Stimulated activated CD8-positive, alpha-beta memory T cell treated with anti-CD3 and anti-CD28 coated beads, Interleukin-12 subunit alpha, Interleukin-12 subunit beta, amount 100 ng/mL, for 24 hours (primary cell): ENCODE data around the gene RFX7.

Source experiments
- DNase-seq: peaks from one replicate; pipeline ENCODE4 v3.0.0-alpha.2; 2020; ENCODE audit errors: extremely low read depth

The RFX7 gene

GRCh38 chr15:56045068-56045748 is 198.5 kb downstream of the RFX7 start:
- no peak for DNase-seq

GRCh38 chr15:56042982-56043980 is 200.4 kb downstream of the RFX7 start:
- no peak for DNase-seq

GRCh38 chr15:56042498-56042897 is 201.2 kb downstream of the RFX7 start:
- DNase-seq, result no peak

- DNase-seq, result no peak
Measured at GRCh38 chr15:56042031-56042430, 201.6 kb downstream of the RFX7 start.

GRCh38 chr15:56040081-56041035 is 203.3 kb downstream of the RFX7 start:
- no peak for DNase-seq

- DNase-seq, result no peak
Measured at GRCh38 chr15:56038707-56039106, 205.0 kb downstream of the RFX7 start.

GRCh38 chr15:56038015-56038414 is 205.7 kb downstream of the RFX7 start:
- no peak for DNase-seq
